ENCODE data around the gene RBPMS2. TPM values are rescaled to one million over a fixed set of nuclear protein-coding genes. Genes with fewer than 3 reads are reported as not detected.

The RBPMS2 gene
- polyA plus RNA-seq, 6 donors from 2014 or later, result 0.29 to 0.64 (median 0.30) TPM; not detected in 2

Other genes with a start within 250 kb of the RBPMS2 start
- under 1 TPM in 3 of 6 donors, not detected in 3; 0.24 to 0.62 (median 0.45) TPM for gene PIF1, start 50.1 kb upstream of the RBPMS2 start, polyA plus RNA-seq (ENCODE audit: low read depth in 6 of 6)
- 10 to 100 TPM in 5 of 6 donors, 1 to 10 TPM in 1; 9.7 to 20.7 (median 14.4) TPM for gene PLEKHO2, start 66.3 kb upstream of the RBPMS2 start, polyA plus RNA-seq (ENCODE audit: low read depth in 6 of 6)
- 1 to 10 TPM in 3 of 6 donors, under 1 TPM in 2, not detected in 1; 0.14 to 3.3 (median 1.3) TPM for gene ANKDD1A, start 136.3 kb upstream of the RBPMS2 start, polyA plus RNA-seq (ENCODE audit: low read depth in 6 of 6)
- gene SPG21, start 214.3 kb upstream of the RBPMS2 start, polyA plus RNA-seq (ENCODE audit: low read depth in 6 of 6), result 100 to 1,000 TPM; 190 to 258 (median 205) TPM